Activated CD4-positive, alpha-beta T cell treated with anti-CD3 and anti-CD28 coated beads, Interleukin-2, amount 10 ng/mL, durations not matched to agents 7 days and 5 days (primary cell): ENCODE measurements around the gene CCR9. TPM values are rescaled to one million over a fixed set of nuclear protein-coding genes. Genes with fewer than 3 reads are reported as not detected.

Experiments used
- total RNA-seq, 2 experiments: library from RNA; stranded (reverse); gene quantifications; one replicate each; pipeline ENCODE4 v1.2.3, GENCODE V29; 2021

CCR9 gene
- total RNA-seq, 2 experiments from 2014 or later, result 0.15 TPM; not detected in 1

Other genes starting within 250 kb of the CCR9 start
- 10 to 100 TPM; 57.6 to 61.3 TPM for gene SACM1L, start 197.1 kb upstream of the CCR9 start, total RNA-seq
- not detected for gene SLC6A20, start 90.0 kb upstream of the CCR9 start, total RNA-seq
- 1 to 10 TPM; 6.3 to 7.7 TPM for gene LZTFL1, start 44.4 kb upstream of the CCR9 start, total RNA-seq
- 10 to 100 TPM; 17.6 to 18.0 TPM for gene CXCR6, start 56.9 kb downstream of the CCR9 start, total RNA-seq
- gene FYCO1, start 109.3 kb downstream of the CCR9 start, total RNA-seq, result 10 to 100 TPM; 15.1 to 15.7 TPM
- not detected for gene XCR1, start 140.9 kb downstream of the CCR9 start, total RNA-seq